Peyer's patch (tissue), 4 donors: ENCODE results near the gene CYP19A1.

ENCODE experiments used
- CTCF ChIP-seq, 6 experiments: fragments of 450-650 bp in 4 of 6; fragments of 200-600 bp in 2 of 6; sonication (generic) in 1 of 6; IDR thresholded peaks; one replicate each; pipeline ENCODE4 v1.5.1; 2017 to 2019; ENCODE audit warnings: antibody characterized with exemption in 6 of 6, mild to moderate bottlenecking in 3 of 6, moderate library complexity in 1 of 6
- POLR2A ChIP-seq, 2 donors: fragments of 450-650 bp; IDR thresholded peaks; one replicate each; pipeline ENCODE4 v1.5.1; 2017; ENCODE audit warnings: antibody characterized with exemption in 2 of 2, mild to moderate bottlenecking in 2 of 2, moderate library complexity in 2 of 2

GRCh38 chr15:51367322-51367976 lies 29.1 kb upstream of the CYP19A1 start:
- TF ChIP-seq CTCF (IDR thresholded peaks at IDR 0.05) (no peak), POLR2A (IDR thresholded peaks at IDR 0.05) (no peak)
